G401 (cell line): ENCODE results near the gene BBLN. TPM values are rescaled to one million over a fixed set of nuclear protein-coding genes. Genes with fewer than 3 reads are reported as not detected.
A peak's percentile ranks its signal among the peaks of the same experiment; 100 is the strongest.

Source experiments
- DNase-seq: peaks from one replicate; pipeline ENCODE4 v3.0.0-alpha.2; 2015; ENCODE audit warnings: low spot score
- in situ Hi-C: cut with HindIII; loops from 2 replicates; pipeline ENCODE4 v1.10.0; 2016; ENCODE audit warnings: low sequenced_read_pairs, mixed read lengths
- total RNA-seq: library from RNA; depleted of rRNA; stranded (reverse); fragments of >200 nt; shearing (Covaris generic); gene quantifications from 2 replicates; pipeline ENCODE4 v1.2.3, GENCODE V29; 2014; rRNA removed

Gene BBLN
- total RNA-seq, 1 experiment from 2014 or later, result 125 TPM

DNA sequence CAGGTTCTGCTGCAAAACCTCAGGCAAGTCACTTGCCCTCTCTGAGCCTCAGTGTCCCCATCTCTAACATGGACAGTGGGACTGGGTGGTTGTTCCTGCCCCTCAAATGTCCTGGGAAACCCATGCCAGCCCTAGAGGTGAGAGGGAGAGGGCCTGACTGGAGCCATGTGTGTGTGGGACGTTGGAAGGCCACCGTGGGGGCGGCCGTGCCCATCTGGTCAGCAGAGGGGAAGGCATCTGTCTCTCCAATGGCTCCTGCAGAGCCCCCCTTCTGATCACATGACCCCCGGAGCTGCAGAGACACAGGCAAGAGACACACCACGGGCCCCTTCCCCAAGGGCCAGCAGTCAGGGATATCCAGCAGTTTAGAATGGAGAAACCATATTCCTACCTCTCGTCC is 44.8 kb downstream of the BBLN start:
- DNase-seq, result peak; percentile 61
- in situ Hi-C loops, result no loop called here

DNA sequence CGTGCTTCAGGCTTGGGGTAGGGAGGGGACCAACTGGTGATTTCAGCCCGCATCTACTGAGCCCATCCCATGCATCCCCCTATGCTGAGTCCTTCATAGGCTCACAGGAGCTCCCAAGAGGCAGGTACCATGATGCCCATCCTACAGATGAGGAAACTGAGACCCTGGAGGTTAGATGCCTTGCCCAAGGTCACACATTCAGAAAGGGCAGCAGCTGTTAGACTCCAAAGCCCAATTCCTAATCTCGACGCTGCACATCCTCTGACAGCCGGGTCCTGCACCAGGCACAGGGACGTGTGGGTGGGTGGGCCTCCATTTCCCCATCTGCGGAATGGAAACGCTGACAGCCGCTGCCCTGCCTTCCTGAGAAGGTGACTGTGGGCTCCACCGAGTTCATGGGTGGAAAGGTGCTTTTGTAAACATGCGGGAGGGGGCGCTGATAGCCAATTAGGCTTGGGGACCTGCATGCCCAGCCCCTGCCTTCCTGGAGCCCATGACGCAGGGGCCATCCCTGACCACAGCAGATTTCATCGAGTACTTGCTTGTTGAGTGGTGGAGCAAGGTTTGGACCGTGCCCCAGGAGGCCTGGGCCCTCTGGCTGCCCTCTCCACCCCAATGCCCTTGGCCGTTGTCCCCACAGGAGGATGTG is 45.4 kb downstream of the BBLN start:
- peak; percentile 29 for DNase-seq
- in situ Hi-C loops, result no loop called here

DNA sequence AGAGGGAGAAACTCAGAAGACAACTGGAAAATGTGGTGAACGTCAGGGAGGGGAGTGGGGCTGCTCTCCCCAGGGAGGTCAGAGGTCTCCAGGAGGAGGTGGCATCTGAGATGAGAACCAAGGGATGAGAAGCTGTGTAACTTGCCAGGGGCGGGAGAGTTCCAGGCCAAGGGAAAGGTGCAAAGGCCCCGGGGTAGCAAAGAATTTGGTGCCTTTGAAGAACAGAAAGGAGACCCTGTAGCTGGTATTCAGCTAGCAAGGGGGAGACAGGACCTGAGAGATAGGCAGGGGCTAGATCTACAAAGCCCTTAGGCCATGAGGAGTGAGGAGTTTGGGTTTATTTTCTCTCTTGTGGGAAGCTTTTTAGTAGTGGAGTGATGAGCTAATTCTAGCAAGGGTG is 46.4 kb downstream of the BBLN start:
- in situ Hi-C loops, result no loop called here
- DNase-seq, result peak; percentile 17

DNA sequence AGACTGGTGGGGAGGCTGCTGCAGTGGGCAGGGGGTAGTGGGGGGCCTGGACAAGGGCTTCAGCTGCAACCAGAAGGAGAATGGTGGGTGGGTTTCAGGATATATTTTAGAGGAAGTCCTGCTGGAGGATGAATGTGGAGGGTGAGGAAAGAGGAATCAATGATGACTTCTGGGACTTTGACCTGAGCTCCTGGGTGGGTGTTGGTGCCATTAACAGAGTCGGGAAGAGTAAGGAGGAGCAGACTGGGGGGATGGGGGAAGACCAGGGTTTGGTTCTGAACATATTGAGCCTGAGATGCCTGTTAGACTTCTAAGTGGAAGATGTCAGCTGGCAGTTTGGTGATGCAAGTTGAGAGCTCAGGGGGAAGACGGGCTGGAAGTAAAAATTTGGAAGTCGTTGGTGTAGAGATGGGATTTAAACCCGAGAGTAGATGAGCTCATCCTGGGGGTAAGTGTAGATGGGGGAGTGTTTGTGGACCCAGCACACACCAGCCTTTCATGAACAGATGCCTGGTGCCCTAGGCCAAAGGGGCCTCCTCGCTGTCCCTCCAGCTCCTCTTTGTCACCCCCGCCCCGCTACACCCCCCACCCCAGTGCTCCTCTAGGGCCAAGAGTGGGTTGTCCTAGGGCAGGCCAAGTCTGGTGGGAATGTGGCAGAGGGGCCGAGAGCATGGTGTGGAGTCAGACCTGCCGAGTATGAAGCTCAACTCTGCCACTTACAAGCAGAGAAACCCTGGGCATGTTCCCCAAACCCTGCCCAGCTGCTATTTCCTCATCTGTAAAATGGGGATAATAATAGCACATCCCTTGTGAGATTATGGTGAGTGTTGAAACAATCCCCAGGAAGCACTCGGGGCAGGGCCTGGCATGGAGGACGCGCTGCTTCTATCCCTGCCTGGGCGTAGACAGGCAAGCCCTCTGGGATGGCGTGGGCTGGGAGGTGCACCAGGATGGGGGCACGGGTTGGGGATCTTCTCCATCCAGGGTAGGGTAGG is 47.1 kb downstream of the BBLN start:
- DNase-seq, result peak; percentile 35
- in situ Hi-C loops, result no loop called here

DNA sequence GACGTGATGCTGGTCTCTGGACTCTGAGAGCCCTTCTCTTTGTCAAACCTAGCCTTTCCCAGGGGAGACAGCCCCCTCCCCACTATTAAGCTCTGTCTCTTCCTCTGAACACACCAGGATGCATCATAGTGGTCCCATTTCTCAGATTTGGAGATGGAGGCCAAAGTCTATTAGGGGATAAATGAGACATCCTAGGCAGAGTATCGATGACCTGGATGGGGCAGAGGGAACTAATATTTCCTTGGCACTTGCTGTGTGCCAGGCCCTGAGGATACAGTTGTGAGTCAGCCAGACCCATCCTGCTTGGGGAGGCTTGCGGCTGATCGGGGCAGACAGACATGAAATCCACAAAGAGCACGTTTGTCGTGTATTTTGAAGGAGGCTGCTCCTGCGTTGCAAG is 48.3 kb downstream of the BBLN start:
- in situ Hi-C loops, result no loop called here
- DNase-seq, result peak; percentile 13

DNA sequence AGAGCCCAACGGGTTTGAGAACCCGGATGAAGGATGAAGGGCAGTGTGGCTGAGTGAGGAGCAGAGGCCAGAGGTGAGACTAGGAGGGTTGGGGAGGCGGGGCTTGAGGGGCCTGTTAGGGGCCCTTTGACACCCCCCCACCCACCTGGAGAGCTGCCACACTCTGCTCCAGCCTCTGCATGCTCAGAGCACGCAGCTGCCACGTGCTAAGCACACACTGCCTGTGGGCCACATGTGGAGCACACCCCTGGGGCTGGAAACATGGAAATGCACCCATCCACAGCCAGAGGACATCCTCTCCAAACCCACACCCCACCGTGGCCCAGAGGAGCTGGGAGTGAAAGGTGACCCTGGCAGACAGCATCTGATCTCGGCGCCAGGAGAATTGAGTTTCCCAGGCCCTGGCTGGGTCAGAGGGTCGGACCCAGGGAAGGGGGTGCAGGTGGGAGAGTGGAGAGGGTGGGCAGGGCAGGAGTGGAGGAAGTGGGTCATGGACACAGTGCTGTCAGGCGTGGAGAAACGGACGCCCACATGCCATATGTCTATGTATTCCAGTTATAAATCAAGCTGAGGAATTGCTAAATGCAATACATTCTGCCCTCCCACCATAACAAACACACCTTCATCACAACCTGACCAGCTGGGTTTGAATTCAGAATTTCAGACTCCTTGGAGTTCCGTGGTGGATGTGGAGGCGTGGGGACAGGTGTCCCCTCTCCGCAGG is 49.0 kb downstream of the BBLN start:
- in situ Hi-C loops, result no loop called here
- DNase-seq, result peak; percentile 49

DNA sequence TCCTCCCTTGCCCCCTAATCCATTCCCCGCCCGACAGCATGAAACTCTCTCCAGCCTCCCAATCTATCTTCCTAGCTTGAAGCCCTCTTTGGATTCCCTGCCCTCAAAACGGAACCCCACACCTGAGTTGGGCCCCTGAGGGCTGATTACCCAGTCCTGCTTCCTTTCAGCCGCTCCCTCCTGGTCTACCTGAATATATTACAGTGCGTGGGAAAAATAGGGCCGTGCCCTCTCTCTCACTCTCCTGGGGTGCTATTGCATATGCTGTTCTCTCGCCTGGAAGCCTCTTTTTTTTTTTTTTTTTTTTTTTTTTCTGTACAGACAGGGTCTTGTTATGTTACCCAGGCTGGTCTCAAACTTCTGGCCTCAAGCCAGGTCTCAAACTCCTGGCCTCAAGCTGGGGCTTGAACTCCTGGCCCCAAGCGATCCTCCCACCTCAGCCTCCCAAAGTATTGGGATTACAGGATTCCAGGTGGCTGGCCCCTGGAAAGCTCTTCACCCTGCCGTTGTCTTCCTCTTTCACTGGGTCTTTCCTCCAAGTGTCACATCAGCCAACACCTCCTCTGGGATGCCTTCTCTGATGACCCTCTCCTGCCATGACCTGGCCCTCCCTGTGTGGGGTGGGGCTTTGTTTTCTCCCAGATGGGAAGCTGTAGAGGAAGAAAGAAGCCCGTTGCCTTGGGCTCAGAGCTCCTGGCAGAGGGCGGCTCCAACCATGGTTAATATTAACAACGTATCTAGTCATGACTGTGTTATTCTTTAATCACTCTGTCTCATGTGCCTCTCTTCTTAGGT is 51.3 kb downstream of the BBLN start:
- in situ Hi-C loops, result no loop called here
- peak; percentile 19 for DNase-seq

DNA sequence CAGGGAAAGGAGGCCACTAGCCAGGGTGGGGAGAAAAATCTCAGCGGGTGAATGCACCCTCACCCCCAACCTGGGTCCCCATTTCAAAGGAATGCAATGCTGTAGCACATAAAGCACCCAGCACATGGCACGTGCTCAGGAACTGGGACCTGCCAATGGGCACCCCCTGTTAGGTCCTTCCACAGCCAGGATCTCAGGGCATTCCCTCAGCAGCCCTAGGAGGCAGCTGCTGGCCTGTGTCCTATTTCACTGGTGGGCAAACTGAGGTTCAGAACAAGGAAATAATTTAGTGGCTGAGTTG is 51.9 kb downstream of the BBLN start:
- in situ Hi-C loops, result no loop called here

More for the DNA sequence above, 51.9 kb downstream of the BBLN start:
- no peak for DNase-seq

Other genes with a start within 250 kb of the BBLN start
- 31.9 and 32.8 TPM in 2 replicates for gene ST6GALNAC4, start 243.2 kb upstream of the BBLN start, total RNA-seq
- 0.68 and 23.4 TPM in 2 replicates for gene PIP5KL1, start 229.5 kb upstream of the BBLN start, total RNA-seq
- 17.1 and 39.0 TPM in 2 replicates for gene DPM2, start 222.4 kb upstream of the BBLN start, total RNA-seq
- gene EEIG1, start 179.3 kb upstream of the BBLN start, total RNA-seq, result 12.4 and 18.6 TPM in 2 replicates
- gene NAIF1, start 92.9 kb upstream of the BBLN start, total RNA-seq, result 5.4 and 6.6 TPM in 2 replicates
- 25.5 and 29.0 TPM in 2 replicates for gene SLC25A25, start 92.0 kb upstream of the BBLN start, total RNA-seq
- gene PTGES2, start 32.5 kb upstream of the BBLN start, total RNA-seq, result 85.7 and 122 TPM in 2 replicates
- gene LCN2, start 10.8 kb upstream of the BBLN start, total RNA-seq, result 13.5 TPM in 1 of 2 replicates, not detected in the other
- 13.7 and 17.5 TPM in 2 replicates for gene CIZ1, start 31.3 kb downstream of the BBLN start, total RNA-seq
- gene DNM1, start 43.1 kb downstream of the BBLN start, total RNA-seq, result 5.5 and 6.1 TPM in 2 replicates
- 32.9 and 37.9 TPM in 2 replicates for gene GOLGA2, start 115.7 kb downstream of the BBLN start, total RNA-seq
- 25.9 and 31.0 TPM in 2 replicates for gene SWI5, start 116.0 kb downstream of the BBLN start, total RNA-seq
- 28.2 and 31.8 TPM in 2 replicates for gene TRUB2, start 162.2 kb downstream of the BBLN start, total RNA-seq
- gene COQ4, start 162.6 kb downstream of the BBLN start, total RNA-seq, result 35.0 and 44.3 TPM in 2 replicates
- 48.7 and 49.0 TPM in 2 replicates for gene SLC27A4, start 180.3 kb downstream of the BBLN start, total RNA-seq
- gene URM1, start 211.1 kb downstream of the BBLN start, total RNA-seq, result 58.2 and 61.5 TPM in 2 replicates